ENCODE data around the gene TMEM238L. TPM values are rescaled to one million over a fixed set of nuclear protein-coding genes. Genes with fewer than 3 reads are reported as not detected.

The TMEM238L gene
- total and polyA plus RNA-seq, 2 donors (not counting 3 experiments of a cell fraction or from before 2014, with no cell fraction given), result not detected

GRCh38 chr17:10827898-10828552 lies 24.1 kb upstream of the TMEM238L start:
- Histone ChIP-seq H3K9me1 (replicated peaks; ENCODE audit: control insufficient read depth, extremely low read depth, insufficient read depth, low read length) (no peaks in the 10 kb centered on the region), H3K9ac (replicated peaks; ENCODE audit: extremely low read depth, insufficient read depth, low read length) (no peak overlapping the region), H3K4me1 (ENCODE audit: control insufficient read depth, extremely low read depth, insufficient read depth, low read length) (no peaks in the 10 kb centered on the region), H3K36me3 (ENCODE audit: control insufficient read depth in 2 of 2, extremely low read depth in 1 of 2, insufficient read depth in 2 of 2, low read length in 2 of 2) (no peaks in the 10 kb centered on the region), H2AFZ (ENCODE audit: low read depth, low read length) (no peak overlapping the region), H3K79me2 (ENCODE audit: control insufficient read depth, insufficient read depth, low read length) (no peaks in the 10 kb centered on the region), H3K4me3 (replicated peaks in 1 of 3; ENCODE audit: insufficient read depth in 1 of 3, low read depth in 1 of 3, low read length in 3 of 3) (no peak overlapping the region), H3K9me3 (replicated peaks; ENCODE audit: control insufficient read depth, insufficient read depth, low read length) (no peaks in the 10 kb centered on the region), H4K20me1 (replicated peaks; ENCODE audit: control insufficient read depth, extremely low read depth, insufficient read depth, low read length) (no peaks in the 10 kb centered on the region), H3K4me2 (ENCODE audit: insufficient read depth, low read length) (no peak overlapping the region), H3K27ac (ENCODE audit: insufficient read depth, low read depth, low read length) (no peak overlapping the region), H3K27me3 (ENCODE audit: control insufficient read depth in 2 of 2, insufficient read depth in 2 of 2, low read length in 2 of 2) (no peaks in the 10 kb centered on the region)
- ChIA-PET CTCF (no interaction called here), POLR2A (no interaction called here)
- TF ChIP-seq CTCF (IDR thresholded peaks at IDR 0.05; ENCODE audit: extremely low read depth in 1 of 2, insufficient read depth in 1 of 2, low read depth in 1 of 2, low read length in 2 of 2) (no peak), EZH2 (IDR thresholded peaks at IDR 0.05; ENCODE audit: borderline replicate concordance, low read depth, low read length, severe bottlenecking) (no peak), GATA2 (IDR thresholded peaks at IDR 0.05; ENCODE audit: insufficient read depth, insufficient read length, low read depth, low read length) (no peak), MYC (IDR thresholded peaks at IDR 0.05; ENCODE audit: low read depth, low read length) (no peak), JUN (IDR thresholded peaks at IDR 0.05; ENCODE audit: borderline replicate concordance, insufficient read depth, insufficient read length, low read depth) (no peak), POLR2AphosphoS5 (IDR thresholded peaks at IDR 0.05; ENCODE audit: insufficient read depth, low read depth, low read length) (no peak), MAX (IDR thresholded peaks at IDR 0.05; ENCODE audit: insufficient read depth, insufficient read length) (no peak), POLR2A (IDR thresholded peaks at IDR 0.05; ENCODE audit: low read depth, low read length) (no peak), FOS (IDR thresholded peaks at IDR 0.05; ENCODE audit: borderline replicate concordance, insufficient read depth, low read length) (no peak)
- no peak for DNase-seq (ENCODE audit: low read depth, low spot score)
- FAIRE-seq, result no peak
- intact Hi-C loops (cut with micrococcal nuclease) (no loop called here), dilution Hi-C loops (cut with MboI; ENCODE audit: extremely low pct_ligation_motif_present, low sequenced_read_pairs) (no loop called here)
- BruUV-seq (replicated peaks), result no TSS peak

Data from endothelial cell of umbilical vein (primary cell).